NCI-H524 (cell line): ENCODE data around the gene SOX8.

Experiments used
- DNase-seq, 2 experiments: peaks; one replicate each; lab custom pipeline; 2025; lab: John Stamatoyannopoulos, UW

SOX8 gene

GRCh38 chr16:973366-973765 is 8.2 kb upstream of the SOX8 start:
- no peak for DNase-seq

GRCh38 chr16:974001-974601 is 7.5 kb upstream of the SOX8 start:
- no peak for DNase-seq

- no peak for DNase-seq
Observed at GRCh38 chr16:974611-975261, 6.8 kb upstream of the SOX8 start.

- DNase-seq = no peak
Observed at GRCh38 chr16:975291-975690, 6.3 kb upstream of the SOX8 start.

GRCh38 chr16:976389-976931 is 5.1 kb upstream of the SOX8 start:
- DNase-seq = peak; percentile 38 to 71

- no peak for DNase-seq
Observed at GRCh38 chr16:977081-977701, 4.4 kb upstream of the SOX8 start.

GRCh38 chr16:977896-978295 is 3.7 kb upstream of the SOX8 start:
- DNase-seq = no peak

- no peak for DNase-seq
Observed at GRCh38 chr16:978403-978802, 3.2 kb upstream of the SOX8 start.

GRCh38 chr16:979147-979546 is 2.4 kb upstream of the SOX8 start:
- DNase-seq = no peak

- DNase-seq = no peak
Observed at GRCh38 chr16:979859-980594, 1.5 kb upstream of the SOX8 start.

- DNase-seq = no peak
Observed at GRCh38 chr16:980595-980854, 1.0 kb upstream of the SOX8 start.

- peak in 1 of 2 experiments; percentile 29 for DNase-seq
Observed at GRCh38 chr16:982145-983043, 824 bp downstream of the SOX8 start.

GRCh38 chr16:983044-984030 is 1.8 kb downstream of the SOX8 start:
- peak in 1 of 2 experiments; percentile 26 for DNase-seq

GRCh38 chr16:984121-984694 is 2.6 kb downstream of the SOX8 start:
- no peak for DNase-seq

- DNase-seq = no peak
Observed at GRCh38 chr16:984736-985636, 3.4 kb downstream of the SOX8 start.

- no peak for DNase-seq
Observed at GRCh38 chr16:985646-986400, 4.3 kb downstream of the SOX8 start.

- DNase-seq = no peak
Observed at GRCh38 chr16:986411-986810, 4.8 kb downstream of the SOX8 start.

- peak in 1 of 2 experiments; percentile 37 for DNase-seq
Observed at GRCh38 chr16:986925-987582, 5.5 kb downstream of the SOX8 start.
